OCI-LY7 (cell line): ENCODE measurements around the gene NTM. TPM values are rescaled to one million over a fixed set of nuclear protein-coding genes. Genes with fewer than 3 reads are reported as not detected.

Source experiments
- BruUV-seq: library from RNA; stranded (reverse); fragments of 400-500 nt; replicated peaks from 2 replicates; lab custom pipeline; 2021; lab: Mats Ljungman, UMichigan
- CTCF ChIA-PET: fragments of 300-600 bp; sonication (Branson Sonifier 250); formaldehyde crosslinking; loops from one replicate; lab custom pipeline; 2022; ENCODE audit warnings: antibody characterized with exemption; ENCODE audit not compliant: unreplicated experiment; lab: Charles Lee
- POLR2A ChIA-PET: fragments of 300-600 bp; sonication (Branson Sonifier 250); formaldehyde crosslinking; loops from one replicate; lab custom pipeline; 2022; ENCODE audit warnings: antibody characterized with exemption; lab: Charles Lee
- DNase-seq: peaks from one replicate; pipeline ENCODE4 v3.0.0-alpha.2; 2015; ENCODE audit warnings: low spot score
- H2AFZ ChIP-seq: fragments of 200-600 bp; sonication (generic), shearing (Covaris generic); 2 replicates; pipeline ENCODE4 v1.6.1; 2014; ENCODE audit warnings: mild to moderate bottlenecking, antibody characterized with exemption, low read length, moderate library complexity
- H3K27ac ChIP-seq: fragments of 200-600 bp; sonication (generic); 2 replicates; pipeline ENCODE4 v1.5.1; 2014; ENCODE audit warnings: mixed run types, low read depth, mild to moderate bottlenecking, moderate library complexity, low read length, inconsistent platforms; ENCODE audit not compliant: poor library complexity, severe bottlenecking
- H3K36me3 ChIP-seq: fragments of 200-600 bp; sonication (generic); 2 replicates; pipeline ENCODE4 v1.6.1; 2014; ENCODE audit warnings: mild to moderate bottlenecking, antibody characterized with exemption, low read length, moderate library complexity, mixed read lengths; ENCODE audit not compliant: insufficient read depth
- H3K4me1 ChIP-seq: fragments of 200-600 bp; sonication (generic); 2 replicates; pipeline ENCODE4 v1.5.1; 2014; ENCODE audit warnings: mild to moderate bottlenecking, low read length; ENCODE audit not compliant: insufficient read depth, poor library complexity, severe bottlenecking
- H3K4me2 ChIP-seq: fragments of 200-600 bp; sonication (generic); 2 replicates; pipeline ENCODE4 v1.6.1; 2014; ENCODE audit warnings: mild to moderate bottlenecking, low read length
- H3K4me3 ChIP-seq: fragments of 200-600 bp; sonication (generic); 2 replicates; pipeline ENCODE4 v1.5.1; 2014; ENCODE audit warnings: mild to moderate bottlenecking, low read depth, low read length; ENCODE audit not compliant: poor library complexity, severe bottlenecking
- H3K79me2 ChIP-seq: fragments of 200-600 bp; sonication (generic); 2 replicates; pipeline ENCODE4 v1.6.1; 2016; ENCODE audit warnings: low read depth, mild to moderate bottlenecking, low read length, moderate library complexity, mixed read lengths; ENCODE audit not compliant: insufficient read depth
- H3K9me2 ChIP-seq: fragments of 200-600 bp; sonication (generic); 2 replicates; pipeline ENCODE4 v1.6.1; 2016; ENCODE audit warnings: mild to moderate bottlenecking, low read length, mixed read lengths; ENCODE audit not compliant: insufficient read depth
- H3K9me3 ChIP-seq: fragments of 200-600 bp; sonication (generic); 2 replicates; pipeline ENCODE4 v1.6.1; 2014; ENCODE audit warnings: mild to moderate bottlenecking, mixed run types, low read length, mixed read lengths
- H4K20me1 ChIP-seq: fragments of 200-600 bp; sonication (generic); 2 replicates; pipeline ENCODE4 v1.6.1; 2014; ENCODE audit warnings: mild to moderate bottlenecking, antibody characterized with exemption, low read length, moderate library complexity, mixed read lengths; ENCODE audit not compliant: insufficient read depth
- EZH2phosphoT487 ChIP-seq: fragments of 200-600 bp; sonication (generic); IDR thresholded peaks from 2 replicates; pipeline ENCODE4 v1.6.1; 2018; ENCODE audit warnings: low read depth, borderline replicate concordance, mild to moderate bottlenecking, mixed run types, antibody characterized with exemption, low read length, moderate library complexity, mixed read lengths
- intact Hi-C: fragments of 100-400 bp; cut with micrococcal nuclease; formaldehyde crosslinking; loops from one replicate; pipeline ENCODE4 v1.10.0; 2022; ENCODE audit not compliant: unreplicated experiment
- total RNA-seq, 2 experiments: library from RNA; depleted of rRNA in 1 of 2; stranded (reverse); fragments of >200 nt in 1 of 2; shearing (Covaris generic) in 1 of 2; gene quantifications; 2 replicates each; pipeline ENCODE4 v1.2.3, GENCODE V29; 2014 to 2022
- TF ChIP-seq, protein P1 (sequence below): fragments of 200-600 bp; sonication (generic); conservative IDR thresholded peaks from 2 replicates; pipeline ENCODE4 v1.5.1; 2014; ENCODE audit warnings: mild to moderate bottlenecking, antibody characterized with exemption, low read length, moderate library complexity, mixed read lengths

NTM gene
- total RNA-seq, 2 experiments from 2014 or later, result not detected

DNA sequence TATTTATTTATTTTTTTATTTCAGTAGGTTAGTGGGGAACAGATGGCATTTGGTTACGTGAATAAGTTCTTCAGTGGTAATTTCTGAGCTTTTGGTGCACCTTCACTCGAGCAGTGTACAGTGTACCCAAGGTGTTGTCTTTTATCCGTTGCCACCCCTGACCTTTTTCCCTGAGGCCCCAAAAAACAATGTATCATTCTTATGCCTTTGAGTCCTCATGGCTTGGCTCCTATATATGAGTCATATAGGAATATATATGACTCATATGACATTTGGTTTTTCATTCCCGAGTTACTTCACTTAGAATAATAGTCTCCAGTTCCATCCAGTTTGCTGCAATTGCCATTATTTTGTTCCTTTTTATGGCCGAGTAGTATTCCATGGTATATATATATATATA, 763.9 kb downstream of the NTM start:
- BruUV-seq, result no TSS peak
- CTCF ChIA-PET, result no interaction called here
- TF ChIP-seq, protein P1, sequence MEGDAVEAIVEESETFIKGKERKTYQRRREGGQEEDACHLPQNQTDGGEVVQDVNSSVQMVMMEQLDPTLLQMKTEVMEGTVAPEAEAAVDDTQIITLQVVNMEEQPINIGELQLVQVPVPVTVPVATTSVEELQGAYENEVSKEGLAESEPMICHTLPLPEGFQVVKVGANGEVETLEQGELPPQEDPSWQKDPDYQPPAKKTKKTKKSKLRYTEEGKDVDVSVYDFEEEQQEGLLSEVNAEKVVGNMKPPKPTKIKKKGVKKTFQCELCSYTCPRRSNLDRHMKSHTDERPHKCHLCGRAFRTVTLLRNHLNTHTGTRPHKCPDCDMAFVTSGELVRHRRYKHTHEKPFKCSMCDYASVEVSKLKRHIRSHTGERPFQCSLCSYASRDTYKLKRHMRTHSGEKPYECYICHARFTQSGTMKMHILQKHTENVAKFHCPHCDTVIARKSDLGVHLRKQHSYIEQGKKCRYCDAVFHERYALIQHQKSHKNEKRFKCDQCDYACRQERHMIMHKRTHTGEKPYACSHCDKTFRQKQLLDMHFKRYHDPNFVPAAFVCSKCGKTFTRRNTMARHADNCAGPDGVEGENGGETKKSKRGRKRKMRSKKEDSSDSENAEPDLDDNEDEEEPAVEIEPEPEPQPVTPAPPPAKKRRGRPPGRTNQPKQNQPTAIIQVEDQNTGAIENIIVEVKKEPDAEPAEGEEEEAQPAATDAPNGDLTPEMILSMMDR, result no peak
- no peak for TF ChIP-seq EZH2phosphoT487

DNA sequence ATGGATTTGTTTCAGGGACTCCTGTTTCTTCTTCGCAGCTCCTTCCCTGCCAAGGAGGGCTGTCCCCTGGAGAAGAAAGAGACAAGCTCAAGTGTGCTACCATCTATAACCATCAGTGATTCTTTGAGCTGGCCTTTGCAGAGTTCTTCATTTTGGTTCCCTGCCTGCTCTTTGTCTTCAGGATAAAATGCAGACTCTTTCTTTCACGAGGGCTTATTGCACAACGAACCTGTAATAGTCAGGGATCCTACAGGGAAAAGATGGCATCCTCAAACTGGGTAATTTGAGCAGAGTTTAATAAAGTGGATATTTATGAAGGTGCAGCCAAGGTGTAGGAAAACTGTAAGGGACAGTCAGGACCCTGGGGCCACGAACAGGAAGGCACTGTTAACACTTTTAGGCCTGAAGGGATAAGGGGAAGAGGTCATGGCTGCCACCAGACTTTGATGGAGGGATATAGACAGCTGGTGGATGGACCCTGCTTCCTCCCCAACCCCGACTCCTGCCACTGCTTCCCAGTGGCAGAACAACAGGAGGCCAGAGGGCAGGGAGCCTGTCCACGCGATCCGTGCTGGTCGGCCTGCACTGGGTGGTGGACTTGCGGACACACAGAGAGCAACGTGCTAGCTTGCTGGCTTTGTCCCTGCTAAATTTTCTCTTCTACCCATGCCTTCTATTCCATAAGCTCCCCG, 767.0 kb downstream of the NTM start:
- POLR2A ChIA-PET, result no interaction called here

More for the DNA sequence above, 763.9 kb downstream of the NTM start:
- Histone ChIP-seq H3K4me2 (no peak overlapping the region), H3K27ac (no peak overlapping the region), H3K36me3 (no peaks in the 10 kb centered on the region), H3K4me3 (no peak overlapping the region), H3K9me2 (no peaks in the 10 kb centered on the region), H3K9me3 (no peaks in the 10 kb centered on the region), H3K4me1 (no peaks in the 10 kb centered on the region), H2AFZ (no peak overlapping the region), H3K79me2 (no peaks in the 10 kb centered on the region), H4K20me1 (no peaks in the 10 kb centered on the region)
- intact Hi-C loops, result no loop called here
- no peak for DNase-seq
- POLR2A ChIA-PET, result no interaction called here

DNA sequence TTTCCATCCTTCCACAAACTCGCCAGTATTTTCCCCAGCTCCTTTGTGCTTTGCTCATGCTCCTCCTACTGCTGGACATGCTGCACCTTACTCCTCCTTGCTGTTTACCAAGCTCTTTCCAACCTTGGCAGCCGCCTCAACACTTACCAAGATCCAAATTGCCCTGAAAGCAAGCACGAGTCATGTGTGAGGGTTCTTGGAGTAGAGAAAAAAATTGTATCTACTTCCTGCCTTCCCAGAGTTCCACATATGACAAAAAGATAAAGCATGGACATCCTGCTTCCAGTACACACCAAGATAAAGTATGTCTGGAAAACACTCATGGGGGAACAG, 767.5 kb downstream of the NTM start:
- CTCF ChIA-PET, result no interaction called here
- TF ChIP-seq, protein P1, result no peak
- no peak for TF ChIP-seq EZH2phosphoT487
- Histone ChIP-seq H3K79me2 (no peaks in the 10 kb centered on the region), H3K4me2 (no peak overlapping the region), H3K4me1 (no peaks in the 10 kb centered on the region), H2AFZ (no peak overlapping the region), H3K36me3 (no peaks in the 10 kb centered on the region), H3K4me3 (no peak overlapping the region), H4K20me1 (no peaks in the 10 kb centered on the region), H3K9me2 (no peaks in the 10 kb centered on the region), H3K9me3 (no peaks in the 10 kb centered on the region), H3K27ac (no peak overlapping the region)
- POLR2A ChIA-PET, result no interaction called here
- BruUV-seq, result no TSS peak
- intact Hi-C loops, result no loop called here
- DNase-seq, result no peak

More for the DNA sequence above, 767.0 kb downstream of the NTM start:
- Histone ChIP-seq H2AFZ (no peak overlapping the region), H4K20me1 (no peaks in the 10 kb centered on the region), H3K79me2 (no peaks in the 10 kb centered on the region), H3K9me2 (no peaks in the 10 kb centered on the region), H3K4me1 (no peaks in the 10 kb centered on the region), H3K4me3 (no peak overlapping the region), H3K4me2 (no peak overlapping the region), H3K9me3 (no peaks in the 10 kb centered on the region), H3K27ac (no peak overlapping the region), H3K36me3 (no peaks in the 10 kb centered on the region)
- CTCF ChIA-PET, result no interaction called here
- TF ChIP-seq EZH2phosphoT487, result no peak
- TF ChIP-seq, protein P1, result no peak
- no peak for DNase-seq
- intact Hi-C loops, result no loop called here
- BruUV-seq, result no TSS peak
